ENCODE measurements around the gene MTX1.

The MTX1 gene

DNA sequence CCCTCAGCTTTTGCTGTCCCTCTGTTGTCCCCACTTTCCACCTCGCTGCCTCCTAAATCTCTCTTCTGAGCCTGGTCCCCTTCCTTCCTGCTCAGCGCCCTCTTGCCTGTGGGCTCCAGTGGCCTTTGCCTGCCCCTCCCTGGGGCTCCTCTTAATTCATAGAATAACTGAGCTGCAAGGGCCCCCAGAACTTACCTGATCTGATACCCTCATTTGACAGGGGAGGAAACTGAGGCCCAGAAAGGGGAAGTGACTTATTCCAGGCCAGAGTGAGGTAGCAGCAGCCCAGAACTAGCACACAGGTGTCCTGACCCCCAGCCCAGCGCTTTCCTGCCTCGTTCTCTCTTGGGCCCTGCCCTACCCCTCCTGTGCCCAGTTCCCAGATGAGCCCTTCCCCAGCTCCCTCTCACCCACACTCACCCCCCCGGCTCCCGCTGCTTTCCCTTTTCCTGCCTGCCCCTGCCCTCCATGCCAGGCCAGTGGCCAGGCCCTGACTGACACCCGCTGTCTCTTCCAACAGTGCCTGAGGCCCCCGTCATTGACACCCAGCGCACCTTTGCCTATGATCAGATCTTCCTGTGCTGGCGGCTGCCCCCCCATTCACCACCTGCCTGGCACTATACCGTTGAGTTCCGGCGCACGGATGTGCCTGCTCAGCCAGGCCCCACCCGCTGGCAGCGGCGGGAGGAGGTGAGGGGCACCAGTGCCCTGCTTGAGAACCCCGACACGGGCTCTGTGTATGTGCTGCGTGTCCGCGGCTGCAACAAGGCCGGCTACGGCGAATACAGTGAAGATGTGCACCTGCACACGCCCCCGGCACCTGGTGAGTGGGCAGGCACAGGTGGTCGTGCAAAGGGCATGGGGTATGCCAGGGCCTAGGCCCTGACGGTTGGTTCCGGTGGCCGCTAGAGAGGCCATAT lies 29.1 kb upstream of the MTX1 start:
- TF ChIP-seq, protein P1, sequence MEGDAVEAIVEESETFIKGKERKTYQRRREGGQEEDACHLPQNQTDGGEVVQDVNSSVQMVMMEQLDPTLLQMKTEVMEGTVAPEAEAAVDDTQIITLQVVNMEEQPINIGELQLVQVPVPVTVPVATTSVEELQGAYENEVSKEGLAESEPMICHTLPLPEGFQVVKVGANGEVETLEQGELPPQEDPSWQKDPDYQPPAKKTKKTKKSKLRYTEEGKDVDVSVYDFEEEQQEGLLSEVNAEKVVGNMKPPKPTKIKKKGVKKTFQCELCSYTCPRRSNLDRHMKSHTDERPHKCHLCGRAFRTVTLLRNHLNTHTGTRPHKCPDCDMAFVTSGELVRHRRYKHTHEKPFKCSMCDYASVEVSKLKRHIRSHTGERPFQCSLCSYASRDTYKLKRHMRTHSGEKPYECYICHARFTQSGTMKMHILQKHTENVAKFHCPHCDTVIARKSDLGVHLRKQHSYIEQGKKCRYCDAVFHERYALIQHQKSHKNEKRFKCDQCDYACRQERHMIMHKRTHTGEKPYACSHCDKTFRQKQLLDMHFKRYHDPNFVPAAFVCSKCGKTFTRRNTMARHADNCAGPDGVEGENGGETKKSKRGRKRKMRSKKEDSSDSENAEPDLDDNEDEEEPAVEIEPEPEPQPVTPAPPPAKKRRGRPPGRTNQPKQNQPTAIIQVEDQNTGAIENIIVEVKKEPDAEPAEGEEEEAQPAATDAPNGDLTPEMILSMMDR (IDR thresholded peaks at IDR 0.05; ENCODE audit: borderline replicate concordance, control extremely low read depth, extremely low read depth, insufficient read depth, missing control alignments) = no peak
- in situ Hi-C loops (cut with MboI; ENCODE audit: low sequenced_read_pairs, unreplicated experiment) = no loop called here
- DNase-seq (ENCODE audit: low spot score) = no peak

DNA sequence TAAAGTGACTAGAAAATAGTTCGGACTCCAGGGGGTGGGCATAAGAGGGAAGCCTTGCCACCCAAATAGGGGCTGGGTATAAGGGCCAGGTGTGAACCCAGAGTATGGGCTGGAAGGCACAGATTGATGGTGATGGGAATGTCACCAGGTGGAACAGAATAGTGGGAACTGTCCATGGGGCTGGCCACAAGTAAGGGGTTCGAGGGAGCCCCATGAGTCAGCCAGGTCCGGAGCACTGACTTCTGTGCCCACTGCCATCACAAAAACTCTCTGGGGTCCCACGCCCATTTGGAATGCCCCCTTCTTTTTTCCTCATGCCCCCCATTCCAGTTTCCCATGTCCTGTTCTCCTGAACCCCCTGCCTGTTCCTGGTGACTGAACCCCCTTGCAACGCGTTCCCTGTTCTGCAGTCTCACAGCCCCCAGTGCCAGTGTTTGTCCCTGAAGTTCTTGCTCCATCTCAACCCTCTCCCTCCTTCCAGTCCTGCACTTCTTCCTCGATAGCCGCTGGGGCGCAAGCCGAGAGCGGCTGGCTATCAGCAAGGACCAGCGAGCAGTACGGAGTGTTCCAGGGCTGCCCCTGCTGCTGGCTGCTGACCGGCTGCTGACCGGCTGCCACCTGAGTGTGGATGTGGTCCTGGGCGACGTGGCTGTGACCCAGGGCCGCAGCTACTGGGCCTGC lies 27.0 kb upstream of the MTX1 start:
- in situ Hi-C loops (cut with MboI; ENCODE audit: low sequenced_read_pairs, unreplicated experiment) = no loop called here
- TF ChIP-seq, protein P1 (IDR thresholded peaks at IDR 0.05; ENCODE audit: borderline replicate concordance, control extremely low read depth, extremely low read depth, insufficient read depth, missing control alignments) = no peak
- DNase-seq (ENCODE audit: low spot score) = no peak

DNA sequence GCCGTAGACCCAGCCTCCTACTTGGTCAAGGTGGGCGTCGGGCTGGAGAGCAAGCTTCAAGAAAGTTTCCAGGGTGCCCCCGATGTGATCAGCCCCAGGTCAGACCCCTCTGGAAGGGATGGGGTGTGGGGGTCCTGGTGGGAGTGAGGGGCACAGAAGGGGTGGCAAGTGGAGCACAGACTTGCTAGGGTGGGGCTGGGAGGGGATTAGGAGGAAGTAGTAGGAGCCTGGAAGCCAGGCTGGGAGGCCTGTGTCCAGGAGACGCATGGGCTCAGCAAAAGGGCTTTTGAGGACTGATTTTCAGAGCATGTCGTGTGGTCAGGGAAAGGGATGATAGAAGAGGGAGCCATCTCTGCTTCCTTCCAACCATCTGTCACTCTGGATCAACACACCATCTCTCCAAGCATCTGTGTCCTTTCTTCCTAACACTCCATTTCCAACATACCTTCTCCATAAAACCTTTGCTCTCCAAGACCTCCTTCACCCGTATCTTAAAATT lies 26.4 kb upstream of the MTX1 start:
- DNase-seq (ENCODE audit: low spot score) = no peak
- TF ChIP-seq, protein P1 (IDR thresholded peaks at IDR 0.05; ENCODE audit: borderline replicate concordance, control extremely low read depth, extremely low read depth, insufficient read depth, missing control alignments) = no peak
- in situ Hi-C loops (cut with MboI; ENCODE audit: low sequenced_read_pairs, unreplicated experiment) = no loop called here

DNA sequence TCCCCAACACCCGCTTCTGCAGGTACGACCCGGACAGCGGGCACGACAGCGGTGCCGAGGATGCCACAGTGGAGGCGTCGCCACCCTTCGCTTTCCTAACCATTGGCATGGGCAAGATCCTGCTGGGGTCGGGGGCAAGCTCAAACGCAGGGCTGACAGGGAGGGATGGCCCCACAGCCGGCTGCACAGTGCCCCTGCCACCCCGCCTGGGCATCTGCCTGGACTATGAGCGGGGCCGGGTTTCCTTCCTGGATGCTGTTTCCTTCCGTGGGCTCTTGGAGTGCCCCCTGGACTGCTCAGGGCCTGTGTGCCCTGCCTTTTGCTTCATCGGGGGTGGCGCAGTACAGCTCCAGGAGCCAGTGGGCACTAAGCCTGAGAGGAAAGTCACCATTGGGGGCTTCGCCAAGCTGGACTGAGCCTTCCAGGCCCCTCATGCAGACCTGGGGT lies 24.7 kb upstream of the MTX1 start:
- TF ChIP-seq, protein P1 (IDR thresholded peaks at IDR 0.05; ENCODE audit: borderline replicate concordance, control extremely low read depth, extremely low read depth, insufficient read depth, missing control alignments) = no peak
- DNase-seq (ENCODE audit: low spot score) = no peak
- in situ Hi-C loops (cut with MboI; ENCODE audit: low sequenced_read_pairs, unreplicated experiment) = no loop called here

DNA sequence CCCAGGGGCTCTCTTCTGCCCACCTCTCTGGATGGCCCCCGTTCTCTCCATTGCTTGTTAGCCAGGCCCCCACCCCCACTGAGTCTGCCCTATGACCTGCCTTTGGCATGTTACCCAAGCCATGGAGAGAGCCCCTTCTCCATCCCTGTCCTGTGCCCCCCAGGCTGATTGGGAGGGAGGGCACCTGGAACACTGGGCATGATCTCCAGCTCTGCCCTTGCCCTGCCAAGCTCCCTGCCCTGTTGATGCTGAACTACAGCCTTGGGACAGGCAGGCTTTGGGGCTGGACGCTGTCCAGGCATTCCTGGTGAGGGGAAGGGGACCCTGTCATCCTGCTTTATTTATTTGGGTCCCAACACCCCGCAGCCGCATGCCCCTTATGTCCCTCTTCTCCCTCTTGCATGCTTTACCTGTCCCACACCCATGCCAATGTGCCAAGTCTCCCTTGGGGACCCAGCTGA lies 24.1 kb upstream of the MTX1 start:
- DNase-seq (ENCODE audit: low spot score) = no peak
- in situ Hi-C loops (cut with MboI; ENCODE audit: low sequenced_read_pairs, unreplicated experiment) = no loop called here
- TF ChIP-seq, protein P1 (IDR thresholded peaks at IDR 0.05; ENCODE audit: borderline replicate concordance, control extremely low read depth, extremely low read depth, insufficient read depth, missing control alignments) = no peak

Data from GM13976 (cell line).